GM12878 (cell line): ENCODE measurements around the gene CD69. TPM values are rescaled to one million over a fixed set of nuclear protein-coding genes. Genes with fewer than 3 reads are reported as not detected.

Source experiments
- ATAC-seq: fragments of 200-7000 bp; cut with Tn5 transposase; 3 replicates; pipeline ENCODE4 v1.9.1; 2020; ENCODE audit warnings: mild to moderate bottlenecking, moderate library complexity
- BruUV-seq: library from RNA; stranded (reverse); fragments of 400-500 nt; replicated peaks from 2 replicates; lab custom pipeline; 2021; lab: Mats Ljungman, UMichigan
- CTCF ChIA-PET: fragments of 300-600 bp; sonication (Branson Sonifier 250); formaldehyde crosslinking; extraction: SDS; loops from one replicate; lab custom pipeline; 2021; ENCODE audit warnings: inconsistent platforms; lab: Yijun Ruan, JAX
- POLR2A ChIA-PET: fragments of 350-600 bp; formaldehyde crosslinking; extraction: SDS; loops from one replicate; lab custom pipeline; 2021; ENCODE audit warnings: inconsistent platforms; lab: Charles Lee
- RAD21 ChIA-PET: fragments of 300-600 bp; sonication (Branson Sonifier 250); formaldehyde crosslinking; loops from one replicate; lab custom pipeline; 2023; ENCODE audit warnings: antibody characterized with exemption; ENCODE audit not compliant: unreplicated experiment; lab: Charles Lee
- SMC1A ChIA-PET: fragments of 300-600 bp; sonication (Branson Sonifier 250); formaldehyde crosslinking; loops from one replicate; lab custom pipeline; 2023; ENCODE audit not compliant: unreplicated experiment, uncharacterized antibody; lab: Charles Lee
- DNase-seq: peaks from one replicate; pipeline ENCODE4 v3.0.0-alpha.2; 2011; ENCODE audit warnings: low read depth, low spot score
- FAIRE-seq: peaks from 3 replicates; lab custom pipeline; 2011; peaks lifted over from hg19 to GRCh38; lab: Jason Lieb, UNC
- H2AFZ ChIP-seq: 2 replicates; pipeline ENCODE4 v1.6.0; 2011; ENCODE audit warnings: low read depth, low read length, control low read depth; ENCODE audit not compliant: control insufficient read depth
- H3K27ac ChIP-seq: 2 replicates; pipeline ENCODE4 v1.5.1; 2011; ENCODE audit warnings: control low read depth; ENCODE audit not compliant: control insufficient read depth, insufficient read depth
- H3K27me3 ChIP-seq, 2 experiments: replicated peaks in 1 of 2; 2 replicates each; pipeline versions ENCODE4 v1.6.0 to v1.6.1; 2011; ENCODE audit warnings: low read length in 1 of 2; ENCODE audit not compliant: control insufficient read depth in 2 of 2, insufficient read depth in 2 of 2
- H3K36me3 ChIP-seq, 2 experiments: 2 replicates each; pipeline ENCODE4 v1.5.1; 2011; ENCODE audit warnings: low read length in 1 of 2; ENCODE audit not compliant: control insufficient read depth in 2 of 2, insufficient read depth in 2 of 2
- H3K4me1 ChIP-seq: 2 replicates; pipeline ENCODE4 v1.6.1; 2011; ENCODE audit warnings: mild to moderate bottlenecking, low read length, moderate library complexity, mixed read lengths; ENCODE audit not compliant: control insufficient read depth, insufficient read depth
- H3K4me2 ChIP-seq: 2 replicates; pipeline ENCODE4 v1.6.0; 2011; ENCODE audit warnings: control low read depth; ENCODE audit not compliant: control insufficient read depth, insufficient read depth
- H3K4me3 ChIP-seq: fragments of 200-600 bp; sonication (generic); 2 replicates; pipeline ENCODE4 v1.5.1; 2016
- H3K79me2 ChIP-seq: 2 replicates; pipeline ENCODE4 v1.6.0; 2011; ENCODE audit warnings: low read length; ENCODE audit not compliant: control insufficient read depth, insufficient read depth
- H3K9ac ChIP-seq: 2 replicates; pipeline ENCODE4 v1.8.0; 2011; ENCODE audit warnings: low read length, control low read depth, mixed read lengths; ENCODE audit not compliant: control insufficient read depth, insufficient read depth
- H3K9me3 ChIP-seq: replicated peaks from 3 replicates; pipeline ENCODE4 v1.5.1; 2011; ENCODE audit warnings: mild to moderate bottlenecking, low read length; ENCODE audit not compliant: control insufficient read depth, insufficient read depth
- H4K20me1 ChIP-seq: 2 replicates; pipeline ENCODE4 v1.6.0; 2011; ENCODE audit not compliant: control insufficient read depth, insufficient read depth
- BCL11A ChIP-seq: IDR thresholded peaks from 2 replicates; pipeline ENCODE4 v1.6.1; 2011; ENCODE audit warnings: low read depth, low read length
- BHLHE40 ChIP-seq, 2 experiments: fragments of 450-650 bp in 1 of 2; IDR thresholded peaks; 2 replicates each; pipeline ENCODE4 v1.6.1; 2011 to 2017; ENCODE audit warnings: low read depth in 2 of 2, borderline replicate concordance in 1 of 2, improper control_type of control experiment in 1 of 2, low read length in 1 of 2, mild to moderate bottlenecking in 1 of 2
- BMI1 ChIP-seq: fragments of 450-650 bp; IDR thresholded peaks from 2 replicates; pipeline ENCODE4 v1.6.1; 2016; ENCODE audit warnings: mild to moderate bottlenecking, moderate library complexity, borderline replicate concordance
- CEBPB ChIP-seq, 2 experiments: fragments of 150-350 bp in 1 of 2; IDR thresholded peaks; 2 replicates each; pipeline ENCODE4 v1.6.1; 2012 to 2014; ENCODE audit warnings: low read depth in 2 of 2, low read length in 2 of 2, borderline replicate concordance in 1 of 2, inconsistent platforms in 1 of 2
- HCFC1 ChIP-seq: fragments of 150-350 bp; IDR thresholded peaks from 2 replicates; pipeline ENCODE4 v1.6.1; 2014; ENCODE audit warnings: low read length
- IRF4 ChIP-seq: IDR thresholded peaks from 2 replicates; pipeline ENCODE4 v1.6.1; 2011; ENCODE audit warnings: low read depth, low read length
- LARP7 ChIP-seq: fragments of 450-650 bp; IDR thresholded peaks from 2 replicates; pipeline ENCODE4 v1.6.1; 2017; ENCODE audit warnings: mild to moderate bottlenecking
- MYB ChIP-seq: fragments of 150-350 bp; IDR thresholded peaks from 2 replicates; pipeline ENCODE4 v1.6.1; 2014; ENCODE audit warnings: mild to moderate bottlenecking, low read depth, low read length, borderline replicate concordance
- POLR2AphosphoS5 ChIP-seq: IDR thresholded peaks from 2 replicates; pipeline ENCODE4 v1.6.1; 2011; ENCODE audit warnings: mild to moderate bottlenecking, low read length, inconsistent platforms
- RBBP5 ChIP-seq: fragments of 200-600 bp; sonication (generic); conservative IDR thresholded peaks from 2 replicates; pipeline ENCODE4 v1.6.1; 2016
- RCOR1 ChIP-seq: conservative IDR thresholded peaks from 2 replicates; pipeline ENCODE4 v1.6.1; 2012; ENCODE audit warnings: low read depth, low read length, improper control_type of control experiment
- RELA ChIP-seq: fragments of 450-650 bp; IDR thresholded peaks from 2 replicates; pipeline ENCODE4 v1.8.0; 2014; ENCODE audit warnings: borderline replicate concordance; ENCODE audit not compliant: partially characterized antibody
- SMC3 ChIP-seq: IDR thresholded peaks from 2 replicates; pipeline ENCODE4 v1.6.1; 2011; ENCODE audit warnings: low read length, improper control_type of control experiment, borderline replicate concordance
- STAT3 ChIP-seq: IDR thresholded peaks from 2 replicates; pipeline ENCODE4 v1.6.1; 2011; ENCODE audit warnings: low read depth, low read length, improper control_type of control experiment
- ZNF274 ChIP-seq: IDR thresholded peaks from one replicate; pipeline ENCODE4 v1.8.0; 2011; ENCODE audit not compliant: insufficient read length, insufficient read depth
- WGBS: methylation state at CpG from one replicate; pipeline ENCODE4 v1.1.6; 2016; ENCODE audit warnings: low lambda C conversion rate; ENCODE audit not compliant: insufficient replicate concordance, insufficient coverage; ENCODE audit errors: missing lambda C conversion rate; 5-methylcytosine and 5-hydroxymethylcytosine counted together
- in situ Hi-C: fragments of 300-500 bp; cut with MboI; formaldehyde crosslinking; loops from 9 replicates; pipeline ENCODE4 v1.14.3; 2018; ENCODE audit warnings: mixed read lengths
- intact Hi-C: fragments of 100-400 bp; cut with micrococcal nuclease; formaldehyde crosslinking; loops from one replicate; pipeline ENCODE4 v1.14.2; 2022; ENCODE audit not compliant: unreplicated experiment
- polyA plus RNA-seq, 11 experiments: library from polyadenylated mRNA; depleted of rRNA in 4 of 11; unstranded in 6 of 11; stranded (reverse) in 5 of 11; fragments of >200 nt; fragmentation: Nextera tagmentation in 4 of 11; fragmentation: Illumina TruSeq in 1 of 11; extraction: Ambion mirVana in 4 of 11; extraction: Trizol in 1 of 11; gene quantifications; 1 replicate in 1 of 11; 2 replicates in 10 of 11; pipeline versions ENCODE4 v1.2.1 to v1.2.3, GENCODE V29; 2011 to 2016; ENCODE audit warnings: inconsistent platforms in 2 of 11, missing spikeins in 2 of 11, low read depth in 1 of 11
- total RNA-seq, 4 experiments: library from RNA; depleted of rRNA in 3 of 4; stranded (reverse); fragments of >200 nt in 3 of 4; fragmentation: Illumina TruSeq in 1 of 4; extraction: Trizol in 1 of 4; gene quantifications; 2 replicates each; pipeline versions ENCODE4 v1.2.1 to v1.2.3, GENCODE V29; 2013 to 2021
- TF ChIP-seq, protein P1 (sequence below): IDR thresholded peaks from 2 replicates; pipeline ENCODE4 v1.6.1; 2012; ENCODE audit warnings: mild to moderate bottlenecking, low read depth, low read length
- TF ChIP-seq, protein P2 (sequence below): IDR thresholded peaks from 2 replicates; pipeline ENCODE4 v1.6.1; 2012; ENCODE audit warnings: low read depth, low read length, improper control_type of control experiment
- TF ChIP-seq, protein P3 (sequence below): fragments of 450-650 bp; IDR thresholded peaks from 2 replicates; pipeline ENCODE4 v1.6.1; 2017; ENCODE audit warnings: low read depth, mild to moderate bottlenecking, moderate library complexity

Gene CD69
- total and polyA plus RNA-seq, 10 of the 15 experiments (the other 5 are each of a cell fraction or from before 2014, with no cell fraction given), result 7.3 to 156 (median 15.0) TPM

DNA sequence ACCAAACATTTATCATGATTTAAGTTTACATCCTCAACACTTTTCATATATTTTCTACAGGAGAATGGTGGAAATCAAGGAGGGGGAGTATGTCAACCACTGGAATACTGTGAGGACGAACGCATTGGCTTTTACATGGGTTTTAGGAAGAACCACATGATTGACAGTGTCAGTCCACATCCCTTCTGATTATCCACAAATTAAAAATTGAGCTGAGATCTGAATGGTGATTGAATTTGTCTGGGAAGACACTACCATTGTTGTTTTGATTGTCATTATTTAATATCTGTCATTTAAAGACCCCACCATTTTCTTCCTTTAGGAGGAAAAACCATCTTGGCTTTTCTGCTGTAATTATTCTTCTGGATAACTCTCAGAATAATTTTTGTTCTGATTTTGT lies 35.2 kb upstream of the CD69 start:
- no peak overlapping the region for H2AFZ ChIP-seq
- no peaks in the 10 kb centered on the region for H3K36me3 ChIP-seq
- H3K9me3 ChIP-seq, result no peaks in the 10 kb centered on the region; the same call in 2 of the 3 replicates
- no peak for DNase-seq
- no peak overlapping the region for H3K27ac ChIP-seq
- ChIA-PET CTCF (interaction anchor here (1.3 to 10.7 kb wide), 3 partner anchors 19 to 53 kb away, joined by 5 to 835 read pairs (median 9); partner anchors contain the start of gene CD69), POLR2A (interaction anchor here (2.2 to 2.5 kb wide), 2 partner anchors 37 to 45 kb away, joined by 10 to 12 read pairs; partner anchors contain the start of gene CD69), RAD21 (interaction anchor here (3.3 to 7.3 kb wide), 3 partner anchors 27 to 54 kb away, joined by 27 to 577 read pairs (median 60); partner anchors contain the start of gene CD69), SMC1A (interaction anchor here (1.2 to 12.4 kb wide), 3 partner anchors 11 to 44 kb away, joined by 4 to 814 read pairs (median 68); partner anchors contain the start of gene CD69)
- no peak for FAIRE-seq
- intact Hi-C loops (loop anchor here (5.0 kb wide), 1 partner anchor 164 kb away; no protein-coding TSS in a partner anchor), in situ Hi-C loops (loop anchor here (5.0 kb wide), 1 partner anchor 44 kb away; no protein-coding TSS in a partner anchor)
- no TSS peak for BruUV-seq
- no peaks in the 10 kb centered on the region for H3K79me2 ChIP-seq
- no peak overlapping the region for H3K9ac ChIP-seq
- no peak overlapping the region for H3K4me2 ChIP-seq
- TF ChIP-seq, protein P1, sequence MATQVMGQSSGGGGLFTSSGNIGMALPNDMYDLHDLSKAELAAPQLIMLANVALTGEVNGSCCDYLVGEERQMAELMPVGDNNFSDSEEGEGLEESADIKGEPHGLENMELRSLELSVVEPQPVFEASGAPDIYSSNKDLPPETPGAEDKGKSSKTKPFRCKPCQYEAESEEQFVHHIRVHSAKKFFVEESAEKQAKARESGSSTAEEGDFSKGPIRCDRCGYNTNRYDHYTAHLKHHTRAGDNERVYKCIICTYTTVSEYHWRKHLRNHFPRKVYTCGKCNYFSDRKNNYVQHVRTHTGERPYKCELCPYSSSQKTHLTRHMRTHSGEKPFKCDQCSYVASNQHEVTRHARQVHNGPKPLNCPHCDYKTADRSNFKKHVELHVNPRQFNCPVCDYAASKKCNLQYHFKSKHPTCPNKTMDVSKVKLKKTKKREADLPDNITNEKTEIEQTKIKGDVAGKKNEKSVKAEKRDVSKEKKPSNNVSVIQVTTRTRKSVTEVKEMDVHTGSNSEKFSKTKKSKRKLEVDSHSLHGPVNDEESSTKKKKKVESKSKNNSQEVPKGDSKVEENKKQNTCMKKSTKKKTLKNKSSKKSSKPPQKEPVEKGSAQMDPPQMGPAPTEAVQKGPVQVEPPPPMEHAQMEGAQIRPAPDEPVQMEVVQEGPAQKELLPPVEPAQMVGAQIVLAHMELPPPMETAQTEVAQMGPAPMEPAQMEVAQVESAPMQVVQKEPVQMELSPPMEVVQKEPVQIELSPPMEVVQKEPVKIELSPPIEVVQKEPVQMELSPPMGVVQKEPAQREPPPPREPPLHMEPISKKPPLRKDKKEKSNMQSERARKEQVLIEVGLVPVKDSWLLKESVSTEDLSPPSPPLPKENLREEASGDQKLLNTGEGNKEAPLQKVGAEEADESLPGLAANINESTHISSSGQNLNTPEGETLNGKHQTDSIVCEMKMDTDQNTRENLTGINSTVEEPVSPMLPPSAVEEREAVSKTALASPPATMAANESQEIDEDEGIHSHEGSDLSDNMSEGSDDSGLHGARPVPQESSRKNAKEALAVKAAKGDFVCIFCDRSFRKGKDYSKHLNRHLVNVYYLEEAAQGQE, result no peak
- TF ChIP-seq RELA (no peak), HCFC1 (no peak), BHLHE40 (IDR thresholded peaks at IDR 0.05; ENCODE audit: borderline replicate concordance in 1 of 2, low read depth in 2 of 2, low read length in 1 of 2) (no peak), CEBPB (IDR thresholded peaks at IDR 0.05; ENCODE audit: borderline replicate concordance in 1 of 2, low read depth in 2 of 2, low read length in 2 of 2) (no peak), BCL11A (no peak), POLR2AphosphoS5 (no peak), ZNF274 (no peak), RCOR1 (no peak), STAT3 (no peak), BMI1 (no peak), IRF4 (no peak), LARP7 (no peak), MYB (no peak), SMC3 (no peak), RBBP5 (no peak)
- TF ChIP-seq, protein P2, sequence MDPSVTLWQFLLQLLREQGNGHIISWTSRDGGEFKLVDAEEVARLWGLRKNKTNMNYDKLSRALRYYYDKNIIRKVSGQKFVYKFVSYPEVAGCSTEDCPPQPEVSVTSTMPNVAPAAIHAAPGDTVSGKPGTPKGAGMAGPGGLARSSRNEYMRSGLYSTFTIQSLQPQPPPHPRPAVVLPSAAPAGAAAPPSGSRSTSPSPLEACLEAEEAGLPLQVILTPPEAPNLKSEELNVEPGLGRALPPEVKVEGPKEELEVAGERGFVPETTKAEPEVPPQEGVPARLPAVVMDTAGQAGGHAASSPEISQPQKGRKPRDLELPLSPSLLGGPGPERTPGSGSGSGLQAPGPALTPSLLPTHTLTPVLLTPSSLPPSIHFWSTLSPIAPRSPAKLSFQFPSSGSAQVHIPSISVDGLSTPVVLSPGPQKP, result no peak
- TF ChIP-seq, protein P3, sequence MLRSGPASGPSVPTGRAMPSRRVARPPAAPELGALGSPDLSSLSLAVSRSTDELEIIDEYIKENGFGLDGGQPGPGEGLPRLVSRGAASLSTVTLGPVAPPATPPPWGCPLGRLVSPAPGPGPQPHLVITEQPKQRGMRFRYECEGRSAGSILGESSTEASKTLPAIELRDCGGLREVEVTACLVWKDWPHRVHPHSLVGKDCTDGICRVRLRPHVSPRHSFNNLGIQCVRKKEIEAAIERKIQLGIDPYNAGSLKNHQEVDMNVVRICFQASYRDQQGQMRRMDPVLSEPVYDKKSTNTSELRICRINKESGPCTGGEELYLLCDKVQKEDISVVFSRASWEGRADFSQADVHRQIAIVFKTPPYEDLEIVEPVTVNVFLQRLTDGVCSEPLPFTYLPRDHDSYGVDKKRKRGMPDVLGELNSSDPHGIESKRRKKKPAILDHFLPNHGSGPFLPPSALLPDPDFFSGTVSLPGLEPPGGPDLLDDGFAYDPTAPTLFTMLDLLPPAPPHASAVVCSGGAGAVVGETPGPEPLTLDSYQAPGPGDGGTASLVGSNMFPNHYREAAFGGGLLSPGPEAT, result no peak
- no peaks in the 10 kb centered on the region for H3K27me3 ChIP-seq
- no peak overlapping the region for H3K4me3 ChIP-seq
- no peaks in the 10 kb centered on the region for H4K20me1 ChIP-seq
- 97% methylated on average over 2 of the region's 2 CpGs for WGBS
- no peak for ATAC-seq
- peaks cover 10% of the 10 kb centered on the region; the same call in 1 of the 2 replicates for H3K4me1 ChIP-seq
